Measurements from ENCODE around the gene SHMT1.

GRCh38 chr17:18380471-18381157 lies 17.3 kb upstream of the SHMT1 start:
- no peak for TF ChIP-seq EZH2 (IDR thresholded peaks at IDR 0.05; ENCODE audit: borderline replicate concordance, low read depth, low read length, severe bottlenecking)
- no peak for TF ChIP-seq CTCF (IDR thresholded peaks at IDR 0.05; ENCODE audit: borderline replicate concordance, extremely low read depth, low read length, poor library complexity, severe bottlenecking)
